T1000 (cell line): Measurements from ENCODE around the gene OR52E1.

ENCODE experiments used
- DNase-seq: peaks from one replicate; lab custom pipeline; 2025; ENCODE audit warnings: mixed read lengths; lab: John Stamatoyannopoulos, UW

Gene OR52E1

DNA sequence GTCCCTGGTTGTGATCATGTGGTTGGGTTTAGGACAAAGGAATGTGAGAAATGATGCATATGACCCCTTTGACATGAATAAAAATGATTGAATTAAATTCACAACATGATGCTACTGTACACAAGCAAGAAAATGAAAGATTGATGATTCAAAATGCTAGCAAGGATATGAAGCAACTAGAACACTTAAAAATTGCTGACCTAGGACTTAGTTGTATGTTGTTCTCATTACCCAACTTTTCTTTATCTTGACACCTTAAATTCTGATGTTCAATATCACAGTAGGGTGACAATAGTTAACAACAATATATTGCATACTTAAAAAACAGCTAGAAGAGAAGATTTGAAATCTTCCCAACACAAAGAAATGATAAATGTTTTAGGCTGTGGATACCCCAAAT is 48.2 kb downstream of the OR52E1 start:
- DNase-seq = no peak

DNA sequence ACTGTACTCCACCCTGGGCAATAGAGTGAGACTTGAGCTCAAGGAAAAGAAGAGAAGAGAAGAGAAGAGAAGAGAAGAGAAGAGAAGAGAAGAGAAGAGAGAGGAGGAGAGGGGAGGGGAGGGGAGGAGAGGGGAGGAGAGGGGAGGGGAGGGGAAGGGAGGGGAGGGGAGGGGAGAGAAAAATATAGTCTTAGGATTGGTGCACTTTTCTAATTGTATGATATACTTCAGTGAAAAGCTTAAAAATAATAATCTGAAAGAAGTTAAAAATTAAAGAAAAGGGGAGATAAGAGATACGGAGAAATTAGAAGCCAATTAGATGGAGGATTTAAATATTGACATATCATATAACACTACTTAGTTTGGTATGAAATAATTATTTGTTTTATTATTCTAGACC is 49.5 kb downstream of the OR52E1 start:
- DNase-seq = no peak
